Glomerular visceral epithelial cell (primary cell): Measurements from ENCODE around the gene ITGAE.
"Not testable (repeated sequence)": the region's sequence is repeated elsewhere in the genome, so short reads cannot be mapped to it uniquely, and the experiment has no call there.

ENCODE experiments used
- DNase-seq: peaks from one replicate; pipeline ENCODE4 v3.0.0-alpha.2; 2016; ENCODE audit errors: extremely low spot score

The ITGAE gene

DNA sequence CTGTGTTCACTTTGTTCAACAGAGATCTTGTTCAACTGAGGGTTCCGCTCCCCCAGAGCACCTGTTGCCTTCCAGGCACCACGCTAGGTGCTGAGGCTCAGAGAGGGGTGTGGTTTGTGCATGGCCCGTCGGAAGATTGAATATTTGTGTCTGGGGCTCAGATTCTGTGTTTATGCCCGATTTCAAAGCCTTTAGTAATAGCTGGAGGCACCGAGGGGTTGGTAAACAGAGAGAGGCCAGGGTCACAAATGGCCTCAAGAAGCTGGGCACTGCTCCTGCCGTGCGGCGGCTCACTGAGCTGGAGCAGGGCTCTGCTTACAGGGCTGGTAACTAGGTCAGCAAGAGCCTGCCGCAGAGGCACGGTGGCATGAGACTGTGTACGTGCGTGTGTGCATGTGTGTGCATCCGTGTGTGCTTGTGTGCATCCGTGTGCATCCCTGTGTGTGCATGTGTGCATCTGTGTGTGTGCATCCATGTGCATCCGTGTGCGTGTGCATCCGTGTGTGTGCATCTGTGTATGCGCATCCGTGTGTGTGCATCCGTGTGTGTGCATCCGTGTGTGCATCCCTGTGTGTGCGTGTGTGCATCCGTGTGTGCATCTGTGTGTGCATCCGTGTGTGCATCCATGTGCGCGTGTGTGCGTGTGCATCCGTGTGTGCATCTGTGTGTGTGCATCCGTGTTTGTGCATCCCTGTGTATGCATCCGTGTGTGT lies 5.4 kb downstream of the ITGAE start:
- DNase-seq, result peak; percentile 68

DNA sequence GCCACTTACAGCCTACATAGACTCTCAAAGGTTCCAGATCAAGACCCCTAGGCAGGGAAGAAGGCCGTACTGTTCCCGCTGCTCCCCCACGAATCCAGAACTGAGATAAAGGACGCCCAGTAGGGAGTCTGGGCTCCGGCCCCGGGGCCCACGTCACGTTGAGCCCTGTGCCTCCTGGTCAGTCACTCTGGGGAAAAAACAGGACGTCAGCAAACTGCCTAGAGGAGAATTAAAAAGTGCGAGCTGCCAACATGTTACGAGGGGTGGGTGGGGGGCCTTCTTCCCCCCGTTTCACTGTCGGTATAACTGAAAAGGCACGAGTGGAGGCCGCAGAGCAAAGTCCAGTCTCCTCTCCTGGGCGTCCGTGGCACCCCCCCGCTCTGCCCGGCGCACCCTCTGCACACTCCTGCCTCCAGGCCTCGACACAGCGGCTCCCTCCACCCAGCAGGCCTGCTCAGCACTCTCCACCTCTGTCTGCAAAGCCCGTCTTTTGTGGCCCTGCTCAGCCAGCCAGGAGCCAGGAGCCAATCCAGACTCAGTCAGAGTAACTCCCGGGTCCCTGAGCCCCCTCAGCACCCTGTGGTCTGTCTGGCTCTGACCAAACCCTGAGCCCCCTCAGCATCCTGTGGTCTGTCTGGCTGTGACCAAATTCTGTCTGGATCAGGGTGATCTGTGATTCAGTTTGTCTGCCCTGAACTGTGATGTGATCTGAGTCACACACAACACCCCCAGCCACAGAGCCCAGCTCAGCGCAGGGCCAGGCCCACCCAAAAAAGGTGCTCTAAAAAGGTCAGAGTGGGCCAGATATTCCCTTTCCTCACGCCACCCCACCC lies 6.2 kb downstream of the ITGAE start:
- DNase-seq, result peak; percentile 94

DNA sequence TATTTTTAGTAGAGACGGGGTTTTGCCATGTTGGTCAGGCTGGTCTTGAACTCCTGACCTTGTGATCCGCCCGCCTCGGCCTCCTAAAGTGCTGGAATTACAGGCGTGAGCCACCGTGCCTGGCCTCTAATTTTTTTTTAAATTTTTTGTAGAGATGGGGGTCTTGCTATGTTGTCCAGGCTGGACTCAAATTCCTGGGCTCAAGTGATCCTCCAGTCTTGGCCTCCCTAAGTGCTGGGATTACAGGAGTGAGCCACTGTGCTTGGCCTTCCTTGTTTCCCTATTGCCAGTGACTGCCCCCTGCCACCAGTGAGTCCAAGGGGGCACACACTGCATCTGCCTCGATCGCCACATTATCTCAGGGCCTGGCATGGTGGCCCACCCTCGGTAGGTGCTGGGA lies 6.8 kb downstream of the ITGAE start:
- DNase-seq, result not testable (repeated sequence)

DNA sequence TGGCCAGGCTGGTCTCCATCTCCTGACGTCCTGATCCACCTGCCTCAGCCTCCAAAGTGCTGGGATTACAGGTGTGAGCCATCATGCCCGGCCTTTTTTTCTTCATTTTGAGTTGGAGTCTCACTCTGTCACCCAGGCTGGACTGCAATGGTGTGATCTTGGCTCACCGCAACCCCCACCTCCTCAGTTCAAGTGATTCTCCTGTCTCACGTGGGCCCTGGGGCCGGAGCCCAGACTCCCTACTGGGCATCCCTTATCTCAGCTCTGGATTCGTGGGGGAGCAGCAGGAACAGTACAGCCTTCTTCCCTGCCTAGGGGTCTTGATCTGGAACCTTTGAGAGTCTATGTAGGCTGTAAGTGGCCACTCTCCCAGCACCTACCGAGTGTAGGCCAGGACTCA lies 7.7 kb downstream of the ITGAE start:
- DNase-seq, result not testable (repeated sequence)

DNA sequence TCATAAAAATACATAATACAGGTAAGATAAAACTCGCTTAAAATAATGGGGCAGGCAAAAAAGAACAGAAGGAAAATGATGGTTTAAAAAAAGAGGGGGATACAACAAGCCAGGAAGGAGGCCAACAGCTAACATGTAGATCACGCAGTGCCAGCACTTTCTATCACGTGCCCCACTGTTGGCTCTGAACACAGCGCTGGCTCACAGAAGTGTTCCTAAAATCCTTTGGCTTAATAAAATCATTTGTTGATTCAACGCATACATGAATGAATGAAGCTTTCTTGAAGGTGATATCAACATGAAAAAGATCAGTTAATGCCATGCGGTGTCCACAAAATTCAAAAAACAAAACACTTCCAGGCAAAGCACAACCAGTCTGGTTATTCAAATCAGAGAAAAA lies 8.5 kb downstream of the ITGAE start:
- no peak for DNase-seq

DNA sequence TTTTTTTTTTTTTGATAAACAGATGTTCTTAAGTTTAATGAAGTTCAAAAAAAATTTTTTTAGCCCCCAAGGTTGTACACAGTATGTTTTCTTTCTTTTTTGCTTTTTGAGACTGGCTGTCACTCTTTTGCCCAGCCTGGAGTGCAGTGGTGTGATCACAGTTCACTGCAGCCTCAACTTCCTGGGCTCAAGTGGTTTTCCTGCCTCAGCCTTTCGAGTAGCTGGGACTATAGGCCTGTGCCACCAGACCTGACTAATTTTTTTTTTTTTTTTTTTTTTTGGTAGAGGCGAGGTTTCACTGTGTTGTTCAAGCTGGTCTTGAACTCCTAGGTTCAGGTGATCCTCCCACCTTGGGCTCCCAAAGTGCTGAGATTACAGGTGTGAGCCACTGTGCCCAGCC lies 12.8 kb downstream of the ITGAE start:
- peak; percentile 40 for DNase-seq

DNA sequence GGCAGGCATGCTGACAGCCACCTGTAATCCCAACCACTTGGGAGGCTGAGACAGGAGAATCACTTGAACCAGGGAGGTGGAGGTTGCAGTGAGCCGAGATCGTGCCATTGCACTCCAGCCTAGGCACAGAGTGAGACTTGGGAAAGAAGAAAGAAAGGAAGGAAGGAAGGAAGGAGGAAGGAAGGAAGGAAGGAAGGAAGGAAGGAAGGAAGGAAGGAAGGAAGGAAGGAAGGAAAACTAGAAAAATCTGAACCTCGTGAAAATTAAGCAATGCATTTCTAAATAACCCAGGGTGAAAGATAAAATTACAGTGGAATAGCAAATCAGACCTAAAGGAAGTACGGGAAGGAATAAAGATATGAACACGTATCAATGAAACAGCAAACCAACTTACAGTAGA lies 15.7 kb downstream of the ITGAE start:
- DNase-seq, result not testable (repeated sequence)

DNA sequence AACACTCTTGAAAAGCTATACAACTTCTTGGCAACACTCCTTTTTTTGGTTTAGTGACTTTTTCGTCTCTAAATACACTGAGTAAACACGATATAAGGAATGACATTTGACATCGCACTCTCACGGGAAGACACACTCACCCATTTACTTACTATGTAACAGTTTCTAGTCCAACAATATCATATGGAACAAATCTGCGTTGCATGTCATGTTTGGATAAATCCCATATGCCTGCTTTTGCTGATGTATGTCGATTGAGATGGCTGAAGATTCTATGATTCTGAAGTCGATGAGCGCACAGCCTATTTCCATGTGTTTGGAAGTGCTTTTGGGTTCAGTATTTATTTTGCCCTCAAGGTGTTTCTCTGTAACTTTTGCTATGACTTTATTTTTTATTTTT lies 18.2 kb downstream of the ITGAE start:
- no peak for DNase-seq

DNA sequence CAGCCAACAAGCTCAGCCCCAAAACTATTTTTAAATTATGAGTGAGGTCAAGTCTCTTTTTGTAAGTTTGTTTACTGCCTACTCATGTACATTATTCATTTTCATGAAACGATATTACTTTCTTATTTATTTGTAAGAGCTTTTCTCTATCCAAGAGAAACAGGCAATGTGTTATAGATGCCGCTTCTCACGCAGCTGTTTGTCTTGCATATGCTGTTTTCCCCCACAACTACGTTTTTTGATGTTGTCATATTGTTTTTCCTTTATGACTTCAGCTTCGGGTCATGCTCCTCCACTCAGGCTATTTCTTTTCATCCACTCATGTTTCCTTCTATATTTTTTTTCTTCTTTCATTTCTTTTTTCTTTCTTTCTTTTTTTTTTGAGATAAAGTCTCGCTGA lies 20.0 kb downstream of the ITGAE start:
- DNase-seq, result no peak

GRCh38 chr17:3777366-3778120 lies 23.4 kb downstream of the ITGAE start:
- DNase-seq, result no peak

DNA sequence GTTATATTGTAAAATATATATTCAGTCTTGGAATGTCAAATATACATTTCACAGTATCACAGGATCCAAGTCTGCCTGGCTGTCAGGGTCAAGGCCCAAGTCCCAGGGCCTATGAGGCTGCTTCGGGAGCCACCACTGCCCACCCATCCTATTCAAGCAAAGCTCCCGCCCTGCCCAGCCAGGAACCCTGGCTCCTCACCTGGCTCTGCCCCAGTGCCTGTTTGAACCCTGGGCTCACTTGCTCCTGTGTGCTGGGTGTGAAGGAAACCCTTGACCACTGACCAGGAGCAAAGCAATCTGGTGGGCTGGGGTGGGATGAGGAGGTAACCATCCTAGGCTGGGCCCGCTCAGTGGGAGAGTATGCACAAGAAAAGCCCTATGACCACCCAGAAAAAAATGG lies 27.0 kb downstream of the ITGAE start:
- no peak for DNase-seq

GRCh38 chr17:3773511-3773910 lies 27.5 kb downstream of the ITGAE start:
- peak; percentile 50 for DNase-seq

- no peak for DNase-seq
Measured at GRCh38 chr17:3772764-3773163, 28.2 kb downstream of the ITGAE start.

- no peak for DNase-seq
Measured at GRCh38 chr17:3771140-3771539, 29.8 kb downstream of the ITGAE start.

DNA sequence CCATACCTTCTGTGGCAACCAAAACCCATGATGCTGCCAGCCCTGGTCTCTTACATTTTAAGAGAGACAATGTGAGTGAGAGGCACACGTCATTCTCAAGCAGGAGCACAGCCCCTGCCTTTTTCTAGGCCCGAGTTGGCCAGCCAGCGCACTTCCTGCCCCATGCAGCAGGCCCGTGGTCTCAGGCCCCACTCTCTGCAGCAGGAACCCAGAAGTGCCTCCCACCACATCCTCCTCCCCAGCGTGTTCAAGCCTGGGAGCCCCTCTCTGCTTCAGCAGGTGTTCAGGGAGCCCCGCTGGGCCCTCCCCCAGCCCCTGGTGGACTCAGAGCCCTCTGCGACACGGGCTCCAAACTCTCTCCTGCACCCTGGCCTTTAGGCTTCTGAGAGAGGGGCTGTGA lies 30.5 kb downstream of the ITGAE start:
- DNase-seq, result no peak

DNA sequence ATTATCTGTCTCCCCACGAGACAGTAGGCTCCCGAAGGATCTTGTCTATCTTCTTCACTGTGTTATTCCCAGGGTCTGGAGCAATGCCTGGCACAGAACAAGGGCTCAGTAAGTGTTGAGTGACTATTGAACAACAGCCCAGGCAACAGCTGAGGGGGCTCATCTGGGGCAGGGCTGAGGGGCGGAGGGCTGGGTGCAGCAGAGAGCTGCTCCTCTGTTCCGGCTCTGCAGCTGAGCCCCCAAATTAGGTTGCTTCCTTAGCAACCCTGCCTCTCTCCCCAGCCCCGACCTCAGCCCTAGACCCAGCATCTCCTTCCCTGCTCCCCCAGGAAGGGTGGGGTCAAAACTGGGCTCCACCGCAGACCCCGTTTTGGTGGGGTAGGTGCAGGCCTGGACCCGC lies 32.2 kb downstream of the ITGAE start:
- DNase-seq, result no peak

DNA sequence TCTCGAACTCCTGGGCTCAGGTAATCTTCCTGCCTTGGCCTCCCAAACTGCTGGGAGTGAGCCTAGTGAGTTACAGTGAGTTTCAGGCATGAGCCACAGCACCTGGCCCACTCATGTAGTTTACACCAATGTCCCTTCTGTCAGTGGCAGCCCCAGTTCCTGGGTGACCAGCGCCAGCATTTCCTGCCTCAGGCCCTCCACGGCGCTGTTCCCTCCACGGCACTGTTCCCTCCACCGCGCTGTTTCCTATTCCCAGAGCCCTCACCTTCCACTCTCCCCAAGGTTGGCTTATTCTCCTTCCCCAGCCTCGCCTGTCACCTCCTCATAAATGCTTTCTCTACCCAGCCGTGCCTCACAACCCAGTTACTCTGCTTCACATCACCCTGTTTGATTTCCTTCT lies 32.6 kb downstream of the ITGAE start:
- no peak for DNase-seq

DNA sequence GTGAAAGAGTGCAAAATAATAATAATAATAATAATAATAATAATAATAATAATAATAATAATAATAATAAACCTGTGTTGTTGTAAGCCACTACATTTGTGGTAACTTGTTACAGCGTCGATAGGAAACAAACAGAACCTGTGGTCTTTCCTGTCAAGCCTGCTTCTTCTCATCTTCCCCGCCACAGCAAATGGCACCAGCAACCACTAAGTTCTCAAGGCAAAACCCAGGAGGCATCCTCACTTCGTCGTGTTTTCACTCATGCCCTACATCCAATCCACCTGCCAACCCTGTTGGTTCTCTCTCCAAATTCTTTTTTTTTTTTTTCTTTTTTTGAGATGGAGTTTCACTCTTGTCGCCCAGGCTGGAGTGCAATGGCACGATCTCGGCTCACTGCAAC lies 34.2 kb downstream of the ITGAE start:
- no peak for DNase-seq

DNA sequence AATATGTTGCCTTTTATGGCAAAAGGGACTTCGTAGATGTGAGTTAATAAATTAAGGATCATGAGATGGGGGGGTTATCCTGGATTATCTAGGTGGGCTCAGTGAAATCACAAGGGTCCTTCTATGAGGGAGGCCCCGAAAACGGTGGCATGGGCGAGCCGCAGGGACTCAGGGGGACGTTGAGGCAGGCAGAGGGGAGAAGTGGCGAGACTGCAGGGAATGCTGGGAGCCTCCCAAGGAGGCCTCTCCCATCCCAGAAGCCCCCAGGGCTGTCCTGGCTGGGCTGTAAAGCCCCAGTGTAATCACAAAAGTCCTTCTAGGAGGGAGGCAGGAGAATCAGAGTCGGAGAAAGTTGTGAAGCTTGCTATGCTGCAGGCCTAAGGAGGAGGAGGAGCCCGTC lies 35.0 kb downstream of the ITGAE start:
- DNase-seq, result no peak

GRCh38 chr17:3763777-3764170 lies 37.2 kb downstream of the ITGAE start:
- DNase-seq, result no peak

- no peak for DNase-seq
Measured at GRCh38 chr17:3762922-3763776, 37.8 kb downstream of the ITGAE start.

- DNase-seq, result no peak
Measured at GRCh38 chr17:3761918-3762380, 39.0 kb downstream of the ITGAE start.
